IMR-90 (cell line): ENCODE data around the gene PI4KA. TPM values are rescaled to one million over a fixed set of nuclear protein-coding genes. Genes with fewer than 3 reads are reported as not detected.

ENCODE experiments used
- ATAC-seq: fragments of 200-7000 bp; cut with Tn5 transposase; 2 replicates; pipeline ENCODE4 v1.9.1; 2020; ENCODE audit warnings: low read depth, mild to moderate bottlenecking, moderate library complexity
- BruUV-seq: library from RNA; stranded (reverse); fragments of 400-500 nt; replicated peaks from 2 replicates; lab custom pipeline; 2021; lab: Mats Ljungman, UMichigan
- CTCF ChIA-PET: fragments of 300-600 bp; formaldehyde crosslinking; extraction: SDS; loops from one replicate; lab custom pipeline; 2021; ENCODE audit warnings: antibody characterized with exemption; lab: Yijun Ruan, JAX
- POLR2A ChIA-PET: fragments of 300-600 bp; sonication (Branson Sonifier 250); formaldehyde crosslinking; loops from one replicate; lab custom pipeline; 2022; ENCODE audit warnings: antibody characterized with exemption; ENCODE audit not compliant: unreplicated experiment; lab: Charles Lee
- DNase-seq: peaks from one replicate; pipeline ENCODE4 v3.0.0; 2013
- H2AFZ ChIP-seq: replicated peaks from 2 replicates; pipeline ENCODE3; 2013; ENCODE audit warnings: low read length, mild to moderate bottlenecking; ENCODE audit not compliant: poor library complexity
- H2AK5ac ChIP-seq: 2 replicates; pipeline ENCODE4 v1.6.1; 2013; ENCODE audit warnings: low read depth, low read length, inconsistent platforms
- H2AK9ac ChIP-seq: replicated peaks from 2 replicates; pipeline ENCODE3; 2013; ENCODE audit warnings: mild to moderate bottlenecking, low read depth, low read length, moderate library complexity; ENCODE audit not compliant: poor library complexity
- H2BK120ac ChIP-seq: 2 replicates; pipeline ENCODE4 v1.6.1; 2013; ENCODE audit warnings: low read depth, low read length, inconsistent platforms
- H2BK15ac ChIP-seq: 3 replicates; pipeline ENCODE4 v1.6.1; 2013; ENCODE audit warnings: low read depth, low read length, inconsistent platforms
- H2BK20ac ChIP-seq: 2 replicates; pipeline ENCODE4 v1.6.1; 2013; ENCODE audit warnings: low read depth, mild to moderate bottlenecking, inconsistent platforms, low read length, moderate library complexity
- H2BK5ac ChIP-seq: 2 replicates; pipeline ENCODE4 v1.6.1; 2013; ENCODE audit warnings: mild to moderate bottlenecking, low read depth, low read length, inconsistent platforms; ENCODE audit not compliant: poor library complexity, severe bottlenecking
- H3K14ac ChIP-seq: replicated peaks from 2 replicates; pipeline ENCODE4 v1.6.1; 2013; ENCODE audit warnings: low read depth, low read length, inconsistent platforms
- H3K18ac ChIP-seq: 2 replicates; pipeline ENCODE4 v1.6.1; 2013; ENCODE audit warnings: low read depth, low read length, control low read depth
- H3K23ac ChIP-seq: 2 replicates; pipeline ENCODE4 v1.6.1; 2013; ENCODE audit warnings: low read depth, low read length, inconsistent platforms
- H3K27ac ChIP-seq: 2 replicates; pipeline ENCODE4 v1.5.1; 2013; ENCODE audit warnings: mild to moderate bottlenecking, control low read depth, low read length; ENCODE audit not compliant: insufficient read depth
- H3K27me3 ChIP-seq: 2 replicates; pipeline ENCODE4 v1.6.1; 2013; ENCODE audit warnings: low read length; ENCODE audit not compliant: control insufficient read depth, insufficient read depth
- H3K36me3 ChIP-seq: 2 replicates; pipeline ENCODE4 v1.6.1; 2013; ENCODE audit warnings: low read length, mixed read lengths; ENCODE audit not compliant: control insufficient read depth, insufficient read depth
- H3K4ac ChIP-seq: 2 replicates; pipeline ENCODE4 v1.6.1; 2013; ENCODE audit warnings: low read depth, low read length, inconsistent platforms
- H3K4me1 ChIP-seq: 2 replicates; pipeline ENCODE4 v1.6.1; 2013; ENCODE audit warnings: low read length, mixed read lengths; ENCODE audit not compliant: control insufficient read depth, insufficient read depth
- H3K4me2 ChIP-seq: 2 replicates; pipeline ENCODE4 v1.6.1; 2013; ENCODE audit warnings: low read depth, mild to moderate bottlenecking, control low read depth, low read length, moderate library complexity
- H3K4me3 ChIP-seq: 2 replicates; pipeline ENCODE4 v1.5.1; 2013; ENCODE audit warnings: low read depth, mild to moderate bottlenecking, control low read depth, low read length, moderate library complexity; ENCODE audit not compliant: insufficient read depth
- H3K56ac ChIP-seq: 2 replicates; pipeline ENCODE4 v1.6.1; 2013; ENCODE audit warnings: low read length, inconsistent platforms; ENCODE audit not compliant: insufficient read depth; ENCODE audit errors: extremely low read depth
- H3K79me1 ChIP-seq, 2 experiments: 2 replicates each; pipeline ENCODE4 v1.6.1; 2013; ENCODE audit warnings: low read length in 2 of 2, inconsistent platforms in 1 of 2, low read depth in 1 of 2
- H3K9ac ChIP-seq: 2 replicates; pipeline ENCODE4 v1.6.1; 2013; ENCODE audit warnings: low read depth, low read length, control low read depth
- H3K9me1 ChIP-seq: 2 replicates; pipeline ENCODE4 v1.6.1; 2013; ENCODE audit warnings: low read length, inconsistent platforms; ENCODE audit not compliant: insufficient read depth
- H3K9me3 ChIP-seq: 2 replicates; pipeline ENCODE4 v1.6.1; 2013; ENCODE audit warnings: low read length; ENCODE audit not compliant: control insufficient read depth, insufficient read depth
- H4K20me1 ChIP-seq: 2 replicates; pipeline ENCODE4 v1.6.1; 2013; ENCODE audit warnings: low read length, inconsistent platforms; ENCODE audit not compliant: insufficient read depth
- H4K5ac ChIP-seq: 2 replicates; pipeline ENCODE4 v1.6.1; 2013; ENCODE audit warnings: mild to moderate bottlenecking, low read depth, low read length, control low read depth
- H4K8ac ChIP-seq, 2 experiments: 2 replicates each; pipeline ENCODE4 v1.6.1; 2013; ENCODE audit warnings: low read depth in 2 of 2, low read length in 2 of 2, control low read depth in 1 of 2, inconsistent platforms in 1 of 2
- H4K91ac ChIP-seq: 2 replicates; pipeline ENCODE4 v1.6.1; 2013; ENCODE audit warnings: low read depth, low read length, inconsistent platforms; ENCODE audit not compliant: insufficient read depth
- FOS ChIP-seq: fragments of 150-350 bp; IDR thresholded peaks from 2 replicates; pipeline ENCODE4 v1.6.1; 2016; ENCODE audit warnings: low read depth, low read length
- MAZ ChIP-seq: IDR thresholded peaks from 2 replicates; pipeline ENCODE4 v1.6.1; 2012; ENCODE audit warnings: low read depth, mild to moderate bottlenecking, low read length, improper control_type of control experiment, moderate library complexity, borderline replicate concordance
- POLR2A ChIP-seq: IDR thresholded peaks from 2 replicates; pipeline ENCODE4 v1.6.1; 2012; ENCODE audit warnings: mild to moderate bottlenecking, low read depth, low read length
- RCOR1 ChIP-seq: IDR thresholded peaks from 2 replicates; pipeline ENCODE4 v1.6.1; 2012; ENCODE audit warnings: mild to moderate bottlenecking, low read length, improper control_type of control experiment; ENCODE audit not compliant: insufficient replicate concordance
- RFX5 ChIP-seq: IDR thresholded peaks from 2 replicates; pipeline ENCODE4 v1.8.0; 2012; ENCODE audit warnings: low read depth, mild to moderate bottlenecking, low read length, moderate library complexity
- WGBS, 2 experiments: methylation state at CpG; one replicate each; pipeline versions ENCODE4 v1.1.5 to v1.1.7; 2013; ENCODE audit warnings: missing lambda C conversion rate in 2 of 2; ENCODE audit not compliant: insufficient read length in 1 of 2; ENCODE audit errors: extremely low coverage in 2 of 2; 5-methylcytosine and 5-hydroxymethylcytosine counted together
- dilution Hi-C: fragments of 300-500 bp; cut with HindIII; formaldehyde crosslinking; loops from one replicate; pipeline ENCODE4 v1.14.3; 2018; ENCODE audit warnings: low sequenced_read_pairs; ENCODE audit not compliant: unreplicated experiment
- in situ Hi-C: fragments of 300-500 bp; cut with MboI; formaldehyde crosslinking; loops from 3 replicates; pipeline ENCODE4 v1.14.3; 2019; ENCODE audit warnings: low sequenced_read_pairs, inconsistent platforms, mixed read lengths
- intact Hi-C: fragments of 100-400 bp; cut with micrococcal nuclease; formaldehyde crosslinking; loops from 2 replicates; pipeline ENCODE4 v1.10.0; 2022
- polyA plus RNA-seq, 3 experiments: library from polyadenylated mRNA; depleted of rRNA; stranded (reverse); fragments of >200 nt; gene quantifications; 2 replicates each; pipeline ENCODE4 v1.2.3, GENCODE V29; 2012; ENCODE audit warnings: low replicate concordance in 1 of 3
- total RNA-seq: library from RNA; depleted of rRNA; stranded (reverse); fragments of >200 nt; gene quantifications from 2 replicates; pipeline ENCODE4 v1.2.3, GENCODE V29; 2012

The PI4KA gene
- total and polyA plus RNA-seq, 2 of the 4 experiments (the other 2 are of a cell fraction) = 16.8 to 35.5 TPM

- Histone ChIP-seq H2BK120ac (no peak overlapping the region), H3K23ac (no peak overlapping the region), H3K4ac (no peak overlapping the region), H2BK5ac (no peak overlapping the region), H4K8ac (no peak overlapping the region), H2BK15ac (no peak overlapping the region), H3K9me1 (peaks cover 34% of the 10 kb centered on the region), H3K18ac (no peak overlapping the region), H3K27ac (no peak overlapping the region), H3K79me1 (peaks cover 4 to 39% of the 10 kb centered on the region in 2 experiments; a peak in 3 of 4 replicates), H3K27me3 (no peaks in the 10 kb centered on the region), H3K4me3 (no peak overlapping the region), H3K4me2 (no peak overlapping the region), H2BK20ac (no peak overlapping the region), H2AK5ac (no peak overlapping the region), H2AK9ac (no peak overlapping the region), H2AFZ (no peak overlapping the region), H3K9me3 (no peaks in the 10 kb centered on the region), H3K9ac (no peak overlapping the region), H3K4me1 (peaks cover 10% of the 10 kb centered on the region), H3K36me3 (peaks cover 4% of the 10 kb centered on the region), H3K56ac (no peak overlapping the region), H4K5ac (no peak overlapping the region), H3K14ac (no peak overlapping the region), H4K20me1 (peaks cover 3% of the 10 kb centered on the region; the same call in 1 of the 2 replicates), H4K91ac (no peak overlapping the region)
- CTCF ChIA-PET = no interaction called here
- TF ChIP-seq MAZ (no peak), POLR2A (no peak), RCOR1 (no peak), RFX5 (no peak), FOS (0 out of 2 replicates have a peak, but pooled peaks have one; percentile 9)
- BruUV-seq = no TSS peak
- POLR2A ChIA-PET = no interaction called here
- WGBS, 2 experiments = 80% methylated on average over 1 of the region's 5 CpGs; no CpG with 5 or more reads in 1 of the 2 experiments
- in situ Hi-C loops = loop anchor here (10.0 kb wide), 1 partner anchor 55 kb away; no protein-coding TSS in a partner anchor
- dilution Hi-C loops = no loop called here
- peak; percentile 57 for DNase-seq
- intact Hi-C loops = no loop called here
- ATAC-seq = no peak
These were observed 78.8 kb downstream of the PI4KA start for GRCh38 chr22:20779818-20780158.
